ENCODE results near the gene BCAT1.
"Not testable (repeated sequence)": the region's sequence is repeated elsewhere in the genome, so short reads cannot be mapped to it uniquely, and the experiment has no call there.

BCAT1 gene

DNA sequence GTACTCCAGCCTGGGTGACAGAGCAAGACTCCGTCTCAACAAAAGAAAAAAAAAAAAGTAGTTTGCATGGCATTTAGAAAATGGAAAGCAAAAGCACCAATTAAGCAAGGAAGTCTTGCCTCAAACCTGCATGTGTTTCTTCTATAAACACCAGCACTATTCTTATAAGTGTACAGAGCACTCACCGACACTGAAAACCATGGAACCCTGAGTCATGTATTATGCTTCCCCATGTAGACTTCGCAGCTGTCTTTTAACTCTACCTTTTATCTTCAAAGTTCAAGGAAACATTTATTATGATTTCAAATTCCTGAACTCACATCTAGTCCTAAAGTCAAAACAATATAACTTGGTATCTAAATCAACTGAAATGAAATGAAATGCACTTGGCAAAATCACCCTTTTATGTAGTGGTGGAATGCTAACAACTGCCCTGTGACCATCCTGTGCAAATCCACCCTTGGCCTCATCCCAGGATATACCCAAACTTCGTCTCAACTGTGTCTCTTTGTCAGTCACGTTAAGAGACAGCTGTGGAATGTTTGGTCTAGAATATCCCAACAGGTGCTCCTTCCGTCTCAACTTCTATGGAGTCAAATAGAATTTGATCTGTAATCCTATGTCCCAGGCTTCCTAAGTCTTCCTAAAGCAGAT lies 4.8 kb downstream of the BCAT1 start:
- TF ChIP-seq, protein P1, sequence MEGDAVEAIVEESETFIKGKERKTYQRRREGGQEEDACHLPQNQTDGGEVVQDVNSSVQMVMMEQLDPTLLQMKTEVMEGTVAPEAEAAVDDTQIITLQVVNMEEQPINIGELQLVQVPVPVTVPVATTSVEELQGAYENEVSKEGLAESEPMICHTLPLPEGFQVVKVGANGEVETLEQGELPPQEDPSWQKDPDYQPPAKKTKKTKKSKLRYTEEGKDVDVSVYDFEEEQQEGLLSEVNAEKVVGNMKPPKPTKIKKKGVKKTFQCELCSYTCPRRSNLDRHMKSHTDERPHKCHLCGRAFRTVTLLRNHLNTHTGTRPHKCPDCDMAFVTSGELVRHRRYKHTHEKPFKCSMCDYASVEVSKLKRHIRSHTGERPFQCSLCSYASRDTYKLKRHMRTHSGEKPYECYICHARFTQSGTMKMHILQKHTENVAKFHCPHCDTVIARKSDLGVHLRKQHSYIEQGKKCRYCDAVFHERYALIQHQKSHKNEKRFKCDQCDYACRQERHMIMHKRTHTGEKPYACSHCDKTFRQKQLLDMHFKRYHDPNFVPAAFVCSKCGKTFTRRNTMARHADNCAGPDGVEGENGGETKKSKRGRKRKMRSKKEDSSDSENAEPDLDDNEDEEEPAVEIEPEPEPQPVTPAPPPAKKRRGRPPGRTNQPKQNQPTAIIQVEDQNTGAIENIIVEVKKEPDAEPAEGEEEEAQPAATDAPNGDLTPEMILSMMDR (IDR thresholded peaks at IDR 0.05; ENCODE audit: borderline replicate concordance, insufficient read depth, low read depth, low read length): no peak
- H3K4me3 ChIP-seq (ENCODE audit: low read depth, low read length): no peak overlapping the region

- TF ChIP-seq, protein P1 (IDR thresholded peaks at IDR 0.05; ENCODE audit: borderline replicate concordance, insufficient read depth, low read depth, low read length): no peak
- no peak overlapping the region for H3K4me3 ChIP-seq (ENCODE audit: low read depth, low read length)
Measured at GRCh38 chr12:24940157-24940556, 8.7 kb downstream of the BCAT1 start.

DNA sequence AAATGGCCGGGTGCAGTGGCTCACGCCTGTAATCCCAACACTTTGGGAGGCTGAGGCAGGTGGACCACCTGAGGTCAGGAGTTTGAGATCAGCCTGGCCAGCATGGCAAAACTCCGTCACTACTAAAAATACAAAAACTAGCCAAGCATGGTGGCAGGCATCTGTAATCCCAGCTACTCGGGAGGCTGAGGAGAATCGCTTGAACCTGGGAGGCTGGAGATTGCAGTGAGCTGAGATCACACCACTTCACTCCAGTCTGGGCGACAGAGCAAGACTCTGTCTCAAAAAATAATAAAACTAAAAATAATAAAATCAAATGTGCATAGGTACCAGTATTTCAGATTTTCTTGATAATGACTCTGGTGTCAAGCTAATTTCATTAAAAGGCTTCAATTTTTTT lies 9.3 kb downstream of the BCAT1 start:
- not testable (repeated sequence) for H3K4me3 ChIP-seq (ENCODE audit: low read depth, low read length)

GRCh38 chr12:24938341-24938740 lies 10.6 kb downstream of the BCAT1 start:
- H3K4me3 ChIP-seq (ENCODE audit: low read depth, low read length): no peak overlapping the region
- TF ChIP-seq, protein P1 (IDR thresholded peaks at IDR 0.05; ENCODE audit: borderline replicate concordance, insufficient read depth, low read depth, low read length): no peak

DNA sequence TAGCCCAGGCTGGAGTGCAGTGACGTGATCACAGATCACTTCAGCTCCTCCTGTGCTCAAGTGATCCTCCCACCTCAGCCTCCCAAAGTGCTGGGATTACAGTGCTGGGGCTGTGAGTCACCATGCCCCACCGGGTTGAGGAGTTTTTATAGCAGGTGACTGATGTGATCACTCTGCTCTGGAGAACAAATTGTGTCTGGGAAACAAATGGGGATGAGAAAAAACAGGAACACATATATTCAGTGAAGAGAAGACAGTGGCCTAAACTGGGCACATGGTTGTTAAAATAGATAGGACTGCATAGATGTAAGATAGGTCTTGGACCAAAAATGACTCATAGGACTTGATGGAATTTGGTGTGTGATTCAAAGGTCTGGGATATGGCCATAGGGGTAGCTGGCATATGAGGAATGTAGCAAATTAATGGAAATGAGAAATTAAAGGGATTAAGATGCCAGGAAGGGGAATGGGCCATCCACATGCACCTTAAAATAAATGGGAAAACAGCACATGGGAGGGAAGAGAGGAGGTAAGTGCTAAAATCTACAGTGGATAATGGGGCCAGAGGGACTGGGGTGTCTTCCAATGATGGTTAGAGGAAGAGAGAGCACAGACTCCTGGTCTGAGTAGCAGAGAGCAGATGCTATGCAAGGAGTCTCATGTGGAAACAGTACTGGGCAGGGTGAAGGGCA lies 11.2 kb downstream of the BCAT1 start:
- no peak overlapping the region for H3K4me3 ChIP-seq (ENCODE audit: low read depth, low read length)
- TF ChIP-seq, protein P1 (IDR thresholded peaks at IDR 0.05; ENCODE audit: borderline replicate concordance, insufficient read depth, low read depth, low read length): no peak

DNA sequence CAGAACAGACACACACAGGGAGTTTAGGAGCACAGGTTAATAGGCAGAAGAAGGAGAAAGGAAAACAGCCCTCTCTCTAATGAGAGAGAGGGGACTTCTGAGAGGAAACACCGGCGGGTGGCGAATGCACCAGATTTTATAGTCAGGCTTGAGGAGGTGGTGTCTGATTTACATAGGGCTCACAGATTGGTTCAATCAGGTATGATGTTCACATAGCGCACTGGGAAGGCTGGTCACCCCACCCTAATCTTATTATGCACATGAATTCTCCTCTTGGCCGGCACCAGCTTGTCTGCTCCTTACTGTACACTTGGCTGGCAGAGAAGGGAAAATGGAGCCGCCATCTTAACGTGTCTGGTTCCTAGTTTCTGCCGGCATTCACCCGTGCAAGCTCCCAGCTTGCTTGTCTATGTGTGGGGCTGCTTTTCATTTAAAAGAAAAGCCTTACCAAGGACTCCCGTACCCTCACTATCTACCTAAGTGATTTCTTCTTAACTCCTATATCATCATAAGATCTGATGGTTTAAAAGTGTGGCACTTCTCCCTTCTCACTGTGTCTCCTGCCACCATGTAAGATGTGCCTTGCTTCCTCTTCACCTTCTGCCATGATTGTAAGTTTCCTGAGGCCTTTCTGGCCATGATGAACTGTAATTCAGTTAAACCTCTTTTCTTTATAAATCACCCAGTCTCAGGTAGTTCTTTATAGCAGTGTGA lies 15.1 kb downstream of the BCAT1 start:
- TF ChIP-seq, protein P1 (IDR thresholded peaks at IDR 0.05; ENCODE audit: borderline replicate concordance, insufficient read depth, low read depth, low read length): no peak
- H3K4me3 ChIP-seq (ENCODE audit: low read depth, low read length): no peak overlapping the region

GRCh38 chr12:24931666-24932405 lies 17.1 kb downstream of the BCAT1 start:
- no peak overlapping the region for H3K4me3 ChIP-seq (ENCODE audit: low read depth, low read length)
- TF ChIP-seq, protein P1 (IDR thresholded peaks at IDR 0.05; ENCODE audit: borderline replicate concordance, insufficient read depth, low read depth, low read length): no peak

Data from GM12875 (cell line).